ENCODE results near the gene PPM1B. TPM values are rescaled to one million over a fixed set of nuclear protein-coding genes. Genes with fewer than 3 reads are reported as not detected.
"Not testable (repeated sequence)": the region's sequence is repeated elsewhere in the genome, so short reads cannot be mapped to it uniquely, and the experiment has no call there.

PPM1B gene
- total RNA-seq, 2 experiments from 2014 or later: 87.3 to 89.6 TPM

GRCh38 chr2:44207102-44207501 is 38.4 kb downstream of the PPM1B start:
- Histone ChIP-seq H3K27me3 (ENCODE audit: control insufficient read depth in 1 of 2, insufficient read depth in 2 of 2, low read length in 2 of 2) (no peaks in the 10 kb centered on the region), H3K36me3 (ENCODE audit: insufficient read depth, low read length) (peaks cover 34% of the 10 kb centered on the region), H3K9me3 (ENCODE audit: control insufficient read depth in 1 of 2, insufficient read depth in 1 of 2, low read length in 2 of 2) (no peaks in the 10 kb centered on the region), H3K27ac (ENCODE audit: low read depth in 1 of 2, low read length in 2 of 2) (no peak overlapping the region), H3K4me3 (ENCODE audit: low read length) (no peak overlapping the region), H3K4me1 (ENCODE audit: insufficient read depth, low read length) (no peaks in the 10 kb centered on the region)
- TF ChIP-seq CTCF (IDR thresholded peaks at IDR 0.05): no peak
- no peak overlapping the region for H3K4me3 Mint-ChIP-seq
- no peak for DNase-seq
- ChIA-PET POLR2A (no interaction called here), CTCF (no interaction called here)
- peaks cover 73% of the 10 kb centered on the region for H3K36me3 Mint-ChIP-seq (ENCODE audit: low read depth)
- no peak for ATAC-seq (ENCODE audit: poor library complexity)
- peaks cover 3% of the 10 kb centered on the region for H3K9me3 Mint-ChIP-seq
- intact Hi-C loops (cut with DNase I, micrococcal nuclease): loop anchor here (5.0 kb wide), 2 partner anchors 35 kb away; no protein-coding TSS in a partner anchor
- H3K27ac Mint-ChIP-seq: no peak overlapping the region
- H3K27me3 Mint-ChIP-seq: no peaks in the 10 kb centered on the region
- H3K4me1 Mint-ChIP-seq (ENCODE audit: low read depth): peaks cover 44% of the 10 kb centered on the region

GRCh38 chr2:44207648-44208047 is 39.0 kb downstream of the PPM1B start:
- H3K4me1 ChIP-seq (ENCODE audit: insufficient read depth, low read length); H3K9me3 ChIP-seq (ENCODE audit: control insufficient read depth in 1 of 2, insufficient read depth in 1 of 2, low read length in 2 of 2); H3K27me3 ChIP-seq (ENCODE audit: control insufficient read depth in 1 of 2, insufficient read depth in 2 of 2, low read length in 2 of 2); H3K27ac Mint-ChIP-seq; CTCF ChIA-PET; H3K4me3 Mint-ChIP-seq; DNase-seq; H3K27ac ChIP-seq (ENCODE audit: low read depth in 1 of 2, low read length in 2 of 2); H3K4me3 ChIP-seq (ENCODE audit: low read length); H3K27me3 Mint-ChIP-seq; ATAC-seq (ENCODE audit: poor library complexity); H3K9me3 Mint-ChIP-seq; POLR2A ChIA-PET: not testable (repeated sequence)
- intact Hi-C loops (cut with DNase I, micrococcal nuclease): loop anchor here (5.0 kb wide), 2 partner anchors 35 kb away; no protein-coding TSS in a partner anchor
- peaks cover 36% of the 10 kb centered on the region for H3K36me3 ChIP-seq (ENCODE audit: insufficient read depth, low read length)
- Mint-ChIP-seq H3K4me1 (ENCODE audit: low read depth) (peaks cover 42% of the 10 kb centered on the region), H3K36me3 (ENCODE audit: low read depth) (peaks cover 73% of the 10 kb centered on the region)

DNA sequence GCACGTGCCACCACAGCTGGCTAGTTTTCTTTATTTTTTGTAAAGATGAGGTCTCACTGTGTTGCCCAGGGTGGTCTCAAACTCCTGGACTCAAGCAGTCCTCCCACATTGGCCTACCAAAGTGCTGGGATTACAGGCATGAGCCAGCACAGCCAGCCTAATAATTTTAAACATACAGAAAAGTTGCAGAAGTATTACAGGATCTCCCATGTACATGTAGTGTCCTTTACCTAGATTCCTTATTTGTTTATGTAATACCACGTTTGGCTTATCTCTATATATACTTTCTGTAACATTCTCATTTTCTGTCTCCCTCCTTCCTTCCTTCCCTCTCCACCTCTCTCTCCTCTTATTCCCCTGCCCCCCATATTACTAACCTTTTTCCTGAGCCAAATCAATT is 41.7 kb downstream of the PPM1B start:
- no peak for ATAC-seq (ENCODE audit: poor library complexity)
- peaks cover 20% of the 10 kb centered on the region for H3K4me1 Mint-ChIP-seq (ENCODE audit: low read depth)
- no peak overlapping the region for H3K4me3 ChIP-seq (ENCODE audit: low read length)
- no peaks in the 10 kb centered on the region for H3K4me1 ChIP-seq (ENCODE audit: insufficient read depth, low read length)
- no peaks in the 10 kb centered on the region for H3K9me3 ChIP-seq (ENCODE audit: control insufficient read depth in 1 of 2, insufficient read depth in 1 of 2, low read length in 2 of 2)
- DNase-seq: no peak
- CTCF ChIA-PET: interaction anchor here (0.6 kb wide), 1 partner anchor 13 kb away, joined by 3 read pairs; no protein-coding TSS in a partner anchor
- POLR2A ChIA-PET: no interaction called here
- TF ChIP-seq CTCF (IDR thresholded peaks at IDR 0.05): no peak
- peaks cover 36% of the 10 kb centered on the region for H3K36me3 ChIP-seq (ENCODE audit: insufficient read depth, low read length)
- H3K4me3 Mint-ChIP-seq: no peak overlapping the region
- no peaks in the 10 kb centered on the region for H3K27me3 Mint-ChIP-seq
- H3K27ac ChIP-seq (ENCODE audit: low read depth in 1 of 2, low read length in 2 of 2): no peak overlapping the region
- intact Hi-C loops (cut with DNase I, micrococcal nuclease): loop anchor here in 1 of 2 experiments (2.0 kb wide), 1 partner anchor 16 kb away; no protein-coding TSS in a partner anchor
- no peaks in the 10 kb centered on the region for H3K9me3 Mint-ChIP-seq
- H3K27me3 ChIP-seq (ENCODE audit: control insufficient read depth in 1 of 2, insufficient read depth in 2 of 2, low read length in 2 of 2): no peaks in the 10 kb centered on the region
- H3K27ac Mint-ChIP-seq: no peak overlapping the region
- peaks cover 67% of the 10 kb centered on the region for H3K36me3 Mint-ChIP-seq (ENCODE audit: low read depth)

- Histone ChIP-seq H3K27me3 (ENCODE audit: control insufficient read depth in 1 of 2, insufficient read depth in 2 of 2, low read length in 2 of 2) (no peaks in the 10 kb centered on the region), H3K36me3 (ENCODE audit: insufficient read depth, low read length) (peaks cover 38% of the 10 kb centered on the region), H3K4me1 (ENCODE audit: insufficient read depth, low read length) (no peaks in the 10 kb centered on the region), H3K4me3 (ENCODE audit: low read length) (no peak overlapping the region), H3K9me3 (ENCODE audit: control insufficient read depth in 1 of 2, insufficient read depth in 1 of 2, low read length in 2 of 2) (no peaks in the 10 kb centered on the region), H3K27ac (ENCODE audit: low read depth in 1 of 2, low read length in 2 of 2) (no peak overlapping the region)
- intact Hi-C loops (cut with DNase I, micrococcal nuclease): loop anchor here in 1 of 2 experiments (2.0 kb wide), 1 partner anchor 16 kb away; no protein-coding TSS in a partner anchor
- POLR2A ChIA-PET: no interaction called here
- DNase-seq (no peak), ATAC-seq (ENCODE audit: poor library complexity) (no peak)
- no peak for TF ChIP-seq CTCF (IDR thresholded peaks at IDR 0.05)
- Mint-ChIP-seq H3K4me3 (no peak overlapping the region), H3K27ac (no peak overlapping the region), H3K27me3 (no peaks in the 10 kb centered on the region), H3K9me3 (no peaks in the 10 kb centered on the region), H3K4me1 (ENCODE audit: low read depth) (peaks cover 27% of the 10 kb centered on the region), H3K36me3 (ENCODE audit: low read depth) (peaks cover 75% of the 10 kb centered on the region)
- CTCF ChIA-PET: no interaction called here
These were observed 42.5 kb downstream of the PPM1B start for GRCh38 chr2:44211183-44211582.
